HG03342 (cell line): ENCODE results near the gene BCAN.
"Not testable (repeated sequence)": the region's sequence is repeated elsewhere in the genome, so short reads cannot be mapped to it uniquely, and the experiment has no call there.

Experiments
- ATAC-seq: cut with Tn5 transposase; IDR thresholded peaks from one replicate; pipeline ENCODE4 v1.9.1; 2021; ENCODE audit warnings: mild to moderate bottlenecking, moderate library complexity; ENCODE audit not compliant: unreplicated experiment

BCAN gene

GRCh38 chr1:156616463-156616862 is 25.5 kb upstream of the BCAN start:
- no peak for ATAC-seq

- no peak for ATAC-seq
Observed at GRCh38 chr1:156618853-156619581, 22.9 kb upstream of the BCAN start, which contains the start of gene HAPLN2. TSS of gene HAPLN2 (plus strand) at chr1:156619415. CDS start at chr1:156623491, 4,076 bp downstream.

- no peak for ATAC-seq
Observed at GRCh38 chr1:156619582-156619955, 22.3 kb upstream of the BCAN start.

GRCh38 chr1:156622581-156623297 is 19.2 kb upstream of the BCAN start:
- no peak for ATAC-seq

- no peak for ATAC-seq
Observed at GRCh38 chr1:156623946-156624813, 17.7 kb upstream of the BCAN start.

GRCh38 chr1:156624814-156625435 is 17.0 kb upstream of the BCAN start:
- no peak for ATAC-seq

GRCh38 chr1:156625436-156626078 is 16.4 kb upstream of the BCAN start:
- no peak for ATAC-seq

GRCh38 chr1:156626079-156626438 is 15.9 kb upstream of the BCAN start:
- no peak for ATAC-seq

GRCh38 chr1:156627313-156627880 is 14.5 kb upstream of the BCAN start:
- no peak for ATAC-seq

- no peak for ATAC-seq
Observed at GRCh38 chr1:156629823-156630449, 12.0 kb upstream of the BCAN start.

- ATAC-seq = not testable (repeated sequence)
Observed at GRCh38 chr1:156631152-156631551, 10.8 kb upstream of the BCAN start.

GRCh38 chr1:156632355-156632754 is 9.6 kb upstream of the BCAN start:
- ATAC-seq = no peak

GRCh38 chr1:156638189-156638985 is 3.5 kb upstream of the BCAN start:
- ATAC-seq = no peak

GRCh38 chr1:156639601-156640101 is 2.3 kb upstream of the BCAN start:
- no peak for ATAC-seq

GRCh38 chr1:156640842-156641706 is 843 bp upstream of the BCAN start:
- no peak for ATAC-seq

- no peak for ATAC-seq
Observed at GRCh38 chr1:156642265-156643048, 540 bp downstream of the BCAN start.
